Fibroblast of lung (primary cell): ENCODE measurements around the gene ADCY2. TPM values are rescaled to one million over a fixed set of nuclear protein-coding genes. Genes with fewer than 3 reads are reported as not detected.

Experiments
- DNase-seq, 2 donors: peaks; one replicate each; pipeline versions ENCODE4 v3.0.0 to v3.0.0-alpha.2; 2010; ENCODE audit warnings: low read depth in 2 of 2
- H2AFZ ChIP-seq: 2 replicates; pipeline ENCODE4 v1.5.1; 2012; ENCODE audit warnings: low read length, control low read depth, inconsistent platforms
- H3K27ac ChIP-seq: 2 replicates; pipeline ENCODE4 v1.5.1; 2011; ENCODE audit warnings: low read length, control low read depth; ENCODE audit not compliant: insufficient read depth
- H3K27me3 ChIP-seq: 2 replicates; pipeline ENCODE4 v1.5.1; 2011; ENCODE audit warnings: mild to moderate bottlenecking, low read length; ENCODE audit not compliant: control insufficient read depth, insufficient read depth
- H3K36me3 ChIP-seq: 2 replicates; pipeline ENCODE4 v1.5.1; 2011; ENCODE audit warnings: low read length; ENCODE audit not compliant: control insufficient read depth, insufficient read depth
- H3K4me1 ChIP-seq: 2 replicates; pipeline ENCODE4 v1.5.1; 2011; ENCODE audit warnings: low read length; ENCODE audit not compliant: control insufficient read depth, insufficient read depth; ENCODE audit errors: extremely low read depth
- H3K4me2 ChIP-seq: 2 replicates; pipeline ENCODE4 v1.5.1; 2011; ENCODE audit warnings: low read length, control low read depth; ENCODE audit not compliant: insufficient read depth; ENCODE audit errors: extremely low read depth
- H3K4me3 ChIP-seq, 4 experiments: fragments of 200-600 bp in 1 of 4; sonication (generic) in 1 of 4; replicated peaks in 1 of 4; 2 replicates each; pipeline ENCODE4 v1.5.1; 2011 to 2016; ENCODE audit warnings: low read length in 4 of 4, low read depth in 3 of 4, mild to moderate bottlenecking in 3 of 4, control low read depth in 2 of 4, inconsistent platforms in 1 of 4, mixed read lengths in 1 of 4; ENCODE audit not compliant: insufficient read depth in 1 of 4; ENCODE audit errors: control extremely low read depth in 1 of 4
- H3K79me2 ChIP-seq: 2 replicates; pipeline ENCODE4 v1.5.1; 2012; ENCODE audit warnings: mild to moderate bottlenecking, low read length, inconsistent platforms; ENCODE audit not compliant: control insufficient read depth, insufficient read depth
- H3K9ac ChIP-seq: 2 replicates; pipeline ENCODE4 v1.5.1; 2011; ENCODE audit warnings: mild to moderate bottlenecking, low read length, control low read depth; ENCODE audit not compliant: insufficient read depth
- H3K9me3 ChIP-seq: 2 replicates; pipeline ENCODE4 v1.5.1; 2012; ENCODE audit warnings: low read depth, low read length; ENCODE audit not compliant: control insufficient read depth, insufficient read depth
- H4K20me1 ChIP-seq: 2 replicates; pipeline ENCODE4 v1.5.1; 2011; ENCODE audit warnings: low read length; ENCODE audit not compliant: control insufficient read depth, insufficient read depth; ENCODE audit errors: extremely low read depth
- CTCF ChIP-seq, 2 donors: IDR thresholded peaks in 1 of 2; conservative IDR thresholded peaks in 1 of 2; 1 replicate in 1 of 2; 2 replicates in 1 of 2; pipeline ENCODE4 v1.5.1; 2011 to 2012; ENCODE audit warnings: low read length in 2 of 2, control low read depth in 1 of 2, inconsistent platforms in 1 of 2, low read depth in 1 of 2, mild to moderate bottlenecking in 1 of 2
- EZH2 ChIP-seq: IDR thresholded peaks from 2 replicates; pipeline ENCODE4 v1.5.1; 2012; ENCODE audit warnings: low read length, control low read depth, mild to moderate bottlenecking; ENCODE audit errors: missing control alignments
- polyA plus RNA-seq, 2 donors: library from polyadenylated mRNA; depleted of rRNA in 1 of 2; stranded (reverse) in 1 of 2; unstranded in 1 of 2; fragments of >200 nt; gene quantifications; 2 replicates each; pipeline ENCODE4 v1.2.1, GENCODE V29; 2011 to 2012; ENCODE audit warnings: missing spikeins in 1 of 2
- total RNA-seq: library from RNA; depleted of rRNA; stranded (reverse); fragments of >200 nt; gene quantifications from 2 replicates; pipeline ENCODE4 v1.2.1, GENCODE V29; 2014

ADCY2 gene
- total and polyA plus RNA-seq, 2 donors (not counting 1 experiment from before 2014, with no cell fraction given): under 0.01 to 0.05 TPM

- H2AFZ ChIP-seq: no peak overlapping the region
- no peak overlapping the region for H3K4me3 ChIP-seq
- no peak overlapping the region for H3K27ac ChIP-seq
- H4K20me1 ChIP-seq: no peaks in the 10 kb centered on the region
- H3K9me3 ChIP-seq: no peaks in the 10 kb centered on the region
- TF ChIP-seq CTCF (conservative IDR thresholded peaks at IDR 0.05 in 1 of 2, IDR thresholded peaks at IDR 0.05 in 1 of 2; ENCODE audit: low read depth in 1 of 2, low read length in 2 of 2) (no peak), EZH2 (no peak)
- no peak for DNase-seq
- H3K27me3 ChIP-seq: no peaks in the 10 kb centered on the region
- H3K9ac ChIP-seq: no peak overlapping the region
- H3K4me1 ChIP-seq: no peaks in the 10 kb centered on the region
- no peaks in the 10 kb centered on the region for H3K79me2 ChIP-seq
- no peaks in the 10 kb centered on the region for H3K36me3 ChIP-seq
- no peak overlapping the region for H3K4me2 ChIP-seq
Observed at GRCh38 chr5:7628820-7629219, 232.9 kb downstream of the ADCY2 start.

- H3K9ac ChIP-seq: no peak overlapping the region
- H3K4me1 ChIP-seq: no peaks in the 10 kb centered on the region
- H4K20me1 ChIP-seq: no peaks in the 10 kb centered on the region
- no peak overlapping the region for H2AFZ ChIP-seq
- no peak overlapping the region for H3K4me2 ChIP-seq
- H3K36me3 ChIP-seq: no peaks in the 10 kb centered on the region
- no peaks in the 10 kb centered on the region for H3K79me2 ChIP-seq
- H3K4me3 ChIP-seq: no peak overlapping the region
- no peak overlapping the region for H3K27ac ChIP-seq
- no peak for DNase-seq
- H3K9me3 ChIP-seq: no peaks in the 10 kb centered on the region
- H3K27me3 ChIP-seq: no peaks in the 10 kb centered on the region
- no peak for TF ChIP-seq CTCF (conservative IDR thresholded peaks at IDR 0.05 in 1 of 2, IDR thresholded peaks at IDR 0.05 in 1 of 2; ENCODE audit: low read depth in 1 of 2, low read length in 2 of 2)
- no peak for TF ChIP-seq EZH2
Observed at GRCh38 chr5:7629561-7629960, 233.6 kb downstream of the ADCY2 start.

- H3K79me2 ChIP-seq: no peaks in the 10 kb centered on the region
- DNase-seq: no peak
- no peaks in the 10 kb centered on the region for H3K4me1 ChIP-seq
- H4K20me1 ChIP-seq: no peaks in the 10 kb centered on the region
- H3K9me3 ChIP-seq: no peaks in the 10 kb centered on the region
- H3K36me3 ChIP-seq: no peaks in the 10 kb centered on the region
- H3K27ac ChIP-seq: no peak overlapping the region
- TF ChIP-seq EZH2 (no peak), CTCF (conservative IDR thresholded peaks at IDR 0.05 in 1 of 2, IDR thresholded peaks at IDR 0.05 in 1 of 2; ENCODE audit: low read depth in 1 of 2, low read length in 2 of 2) (no peak)
- H3K9ac ChIP-seq: no peak overlapping the region
- no peak overlapping the region for H3K4me2 ChIP-seq
- H2AFZ ChIP-seq: no peak overlapping the region
- H3K27me3 ChIP-seq: no peaks in the 10 kb centered on the region
- no peak overlapping the region for H3K4me3 ChIP-seq
Observed at GRCh38 chr5:7634837-7635236, 238.9 kb downstream of the ADCY2 start.
